Activated T-helper 17 cell treated with anti-CD3 and anti-CD28 coated beads, Interleukin-2, amount 50 U/mL, for 72 hours (primary cell): ENCODE data around the gene CHRNA7. TPM values are rescaled to one million over a fixed set of nuclear protein-coding genes. Genes with fewer than 3 reads are reported as not detected.

ENCODE experiments used
- ATAC-seq: fragments of 150-1000 bp; cut with Tn5 transposase; replicated peaks from 2 replicates; pipeline ENCODE4 v1.10.0; 2021; ENCODE audit warnings: mild to moderate bottlenecking, moderate library complexity
- H3K27ac Mint-ChIP-seq: one replicate; pipeline ENCODE4 v1.8.0; 2022; ENCODE audit warnings: mixed read lengths
- H3K27me3 Mint-ChIP-seq: one replicate; pipeline ENCODE4 v1.8.0; 2022; ENCODE audit warnings: mixed read lengths
- H3K36me3 Mint-ChIP-seq: one replicate; pipeline ENCODE4 v1.8.0; 2022; ENCODE audit warnings: low read depth, mild to moderate bottlenecking, mixed read lengths
- H3K4me1 Mint-ChIP-seq: one replicate; pipeline ENCODE4 v1.8.0; 2022; ENCODE audit warnings: mixed read lengths
- H3K4me3 Mint-ChIP-seq: one replicate; pipeline ENCODE4 v1.8.0; 2022; ENCODE audit warnings: mild to moderate bottlenecking, mixed read lengths
- H3K9me3 Mint-ChIP-seq: one replicate; pipeline ENCODE4 v1.8.0; 2022; ENCODE audit warnings: mixed read lengths
- total RNA-seq, 2 donors: library from RNA; stranded (reverse); gene quantifications; one replicate each; pipeline ENCODE4 v1.2.3, GENCODE V29; 2022

CHRNA7 gene
- total RNA-seq, result not detected

- no peaks in the 10 kb centered on the region for H3K9me3 Mint-ChIP-seq
- peak; percentile 39 for ATAC-seq
Measured at GRCh38 chr15:32029862-32030781, at the start of gene CHRNA7. CHRNA7 (plus strand) TSS chr15:32030515; CDS start chr15:32030595, 80 bp downstream.

GRCh38 chr15:31985607-31986006, 44.7 kb upstream of the CHRNA7 start:
- H3K9me3 Mint-ChIP-seq, result no peaks in the 10 kb centered on the region
- H3K27ac Mint-ChIP-seq, result peak overlapping the region; percentile 40
- ATAC-seq, result no peak
- no peak overlapping the region for H3K4me3 Mint-ChIP-seq
- peaks cover 18% of the 10 kb centered on the region for H3K27me3 Mint-ChIP-seq
- peaks cover 5% of the 10 kb centered on the region for H3K4me1 Mint-ChIP-seq
- H3K36me3 Mint-ChIP-seq, result no peaks in the 10 kb centered on the region

More at GRCh38 chr15:32029862-32030781, at the start of gene CHRNA7:
- no peak within 1 kb of the TSS for H3K27ac Mint-ChIP-seq
- H3K4me1 Mint-ChIP-seq, result no peaks in the 10 kb centered on the region
- H3K4me3 Mint-ChIP-seq, result peak within 1 kb of the TSS; percentile 47
- peaks cover 59% of the 10 kb centered on the region for H3K27me3 Mint-ChIP-seq
- no peaks in the 10 kb centered on the region for H3K36me3 Mint-ChIP-seq

DNA sequence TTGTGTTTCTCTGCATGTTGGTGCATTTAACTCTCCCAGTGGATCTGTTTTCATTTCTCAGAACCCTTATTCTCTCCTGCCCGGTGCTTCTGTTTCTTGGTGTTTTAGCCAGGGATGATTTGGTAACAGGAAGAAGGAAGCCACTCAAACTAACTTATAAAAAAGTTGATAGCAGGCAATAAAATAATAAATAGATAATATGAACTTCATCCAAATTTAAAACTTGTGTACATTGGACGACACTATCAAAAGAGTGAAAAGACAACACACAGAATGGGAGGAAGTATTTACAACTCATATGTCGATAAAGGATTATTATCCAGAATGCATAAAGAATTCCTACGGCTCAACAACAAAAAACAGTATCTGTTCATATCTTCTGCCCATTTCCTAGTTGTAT, 37.3 kb upstream of the CHRNA7 start:
- H3K27me3 Mint-ChIP-seq, result peaks cover 18% of the 10 kb centered on the region
- no peak overlapping the region for H3K4me3 Mint-ChIP-seq
- H3K27ac Mint-ChIP-seq, result no peak overlapping the region
- H3K36me3 Mint-ChIP-seq, result no peaks in the 10 kb centered on the region
- no peak for ATAC-seq
- no peaks in the 10 kb centered on the region for H3K4me1 Mint-ChIP-seq
- no peaks in the 10 kb centered on the region for H3K9me3 Mint-ChIP-seq

- Mint-ChIP-seq H3K4me1 (no peaks in the 10 kb centered on the region), H3K27me3 (peaks cover 24% of the 10 kb centered on the region), H3K4me3 (no peak overlapping the region), H3K36me3 (no peaks in the 10 kb centered on the region), H3K27ac (no peak overlapping the region), H3K9me3 (no peaks in the 10 kb centered on the region)
- ATAC-seq, result no peak
Measured at GRCh38 chr15:31997711-31998110, 32.6 kb upstream of the CHRNA7 start.

GRCh38 chr15:32003558-32003957, 26.8 kb upstream of the CHRNA7 start:
- ATAC-seq, result no peak

DNA sequence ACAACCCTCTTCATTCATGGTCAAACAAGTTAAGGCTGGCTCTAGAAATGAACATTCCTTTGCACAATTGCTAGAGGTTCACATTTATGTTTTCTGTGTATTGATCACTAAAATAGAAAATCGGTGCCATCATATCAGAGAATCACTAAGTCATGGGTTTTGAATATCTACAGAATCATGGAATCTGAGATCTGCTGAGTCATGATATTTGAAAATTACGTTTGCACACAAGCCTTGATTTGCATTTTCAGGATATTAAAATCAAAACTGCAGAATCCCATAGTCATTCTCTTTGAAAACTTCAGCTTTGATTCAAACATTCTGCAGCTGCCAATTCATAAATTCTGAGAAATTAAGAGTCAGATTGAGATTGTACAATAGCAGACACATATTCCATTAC, 26.1 kb upstream of the CHRNA7 start:
- H3K4me1 Mint-ChIP-seq, result no peaks in the 10 kb centered on the region
- no peak for ATAC-seq
- H3K4me3 Mint-ChIP-seq, result no peak overlapping the region
- no peaks in the 10 kb centered on the region for H3K36me3 Mint-ChIP-seq
- no peaks in the 10 kb centered on the region for H3K9me3 Mint-ChIP-seq
- H3K27me3 Mint-ChIP-seq, result peaks cover 31% of the 10 kb centered on the region
- no peak overlapping the region for H3K27ac Mint-ChIP-seq

More at GRCh38 chr15:32003558-32003957, 26.8 kb upstream of the CHRNA7 start:
- no peak overlapping the region for H3K27ac Mint-ChIP-seq
- no peak overlapping the region for H3K4me3 Mint-ChIP-seq
- no peaks in the 10 kb centered on the region for H3K36me3 Mint-ChIP-seq
- H3K9me3 Mint-ChIP-seq, result no peaks in the 10 kb centered on the region
- peaks cover 31% of the 10 kb centered on the region for H3K27me3 Mint-ChIP-seq
- H3K4me1 Mint-ChIP-seq, result no peaks in the 10 kb centered on the region

DNA sequence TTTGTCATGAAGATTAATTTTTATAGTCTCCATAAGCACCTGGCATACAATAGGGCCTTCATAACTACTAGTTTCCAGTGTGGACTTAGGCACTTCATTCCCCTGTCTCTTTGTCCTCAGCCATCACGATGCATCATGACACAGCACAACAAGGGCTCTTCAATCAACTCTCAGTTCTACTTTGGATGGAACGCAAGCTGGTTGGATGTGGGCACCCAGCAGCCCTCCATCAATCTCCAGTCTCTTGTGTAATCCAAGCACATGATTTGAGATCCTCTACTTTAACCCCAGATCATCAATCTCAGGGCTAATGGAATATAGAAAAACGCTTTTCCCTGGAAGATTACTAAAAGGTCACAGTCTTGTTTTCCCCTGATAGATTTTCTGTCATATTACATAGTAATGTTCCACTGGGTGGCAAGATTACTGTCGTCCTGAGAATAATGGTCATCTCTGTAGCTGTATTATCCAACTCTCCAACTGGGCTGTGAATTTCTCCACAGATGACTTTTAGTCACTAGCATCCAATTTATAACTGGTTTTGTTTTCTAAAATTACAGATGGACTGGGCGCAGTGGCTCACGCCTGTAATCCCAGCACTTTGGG, 22.9 kb upstream of the CHRNA7 start:
- Mint-ChIP-seq H3K4me1 (no peaks in the 10 kb centered on the region), H3K4me3 (no peak overlapping the region)

DNA sequence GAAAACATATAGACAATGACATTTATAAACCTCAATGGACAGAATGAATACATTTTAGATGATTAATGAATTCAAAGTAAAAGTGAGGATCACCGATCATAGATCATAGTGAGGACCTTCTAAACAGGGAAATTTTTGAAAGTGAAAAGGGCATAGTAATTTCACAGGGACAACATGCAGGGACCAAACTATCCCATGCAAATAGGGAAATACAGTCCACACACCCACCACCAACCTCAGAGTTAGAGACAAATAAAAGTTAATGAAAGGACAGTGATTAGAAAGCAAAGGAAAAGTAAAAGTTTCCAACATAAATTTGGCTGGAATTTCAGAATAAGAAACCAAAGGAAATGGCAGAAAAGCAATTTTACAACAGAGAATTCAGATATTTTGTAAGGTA, 15.4 kb upstream of the CHRNA7 start:
- Mint-ChIP-seq H3K36me3 (no peaks in the 10 kb centered on the region), H3K9me3 (no peaks in the 10 kb centered on the region), H3K4me3 (no peak overlapping the region), H3K27ac (no peak overlapping the region), H3K4me1 (no peaks in the 10 kb centered on the region), H3K27me3 (peaks cover 39% of the 10 kb centered on the region)
- ATAC-seq, result no peak

More for the DNA sequence above, 22.9 kb upstream of the CHRNA7 start:
- Mint-ChIP-seq H3K27me3 (peaks cover 23% of the 10 kb centered on the region), H3K9me3 (no peaks in the 10 kb centered on the region), H3K27ac (no peak overlapping the region), H3K36me3 (no peaks in the 10 kb centered on the region)
- ATAC-seq, result no peak

- Mint-ChIP-seq H3K36me3 (no peaks in the 10 kb centered on the region), H3K9me3 (no peaks in the 10 kb centered on the region), H3K4me1 (no peaks in the 10 kb centered on the region), H3K27ac (no peak overlapping the region), H3K4me3 (no peak overlapping the region), H3K27me3 (peaks cover 41% of the 10 kb centered on the region)
- no peak for ATAC-seq
Measured at GRCh38 chr15:32020156-32020555, 10.2 kb upstream of the CHRNA7 start.

DNA sequence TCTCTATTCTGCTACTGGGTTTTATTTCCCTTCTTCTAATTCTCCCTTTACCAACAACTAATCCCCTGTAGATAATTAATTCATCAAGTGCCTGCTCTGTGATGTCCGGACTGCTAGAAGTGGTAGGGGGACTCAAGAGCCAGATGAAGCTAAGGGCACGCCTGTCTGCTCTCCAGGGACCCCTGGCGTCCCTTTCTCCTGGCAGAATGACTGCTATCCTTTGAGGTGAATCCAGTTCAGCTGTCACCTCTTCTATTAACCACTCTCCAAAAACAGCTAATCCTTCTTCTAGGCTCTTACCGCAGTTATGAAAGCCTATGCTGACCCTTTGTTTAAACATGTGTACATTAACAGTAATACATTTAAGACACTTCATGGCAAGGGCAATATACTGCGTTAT, 1.4 kb upstream of the CHRNA7 start:
- ATAC-seq, result no peak
- no peaks in the 10 kb centered on the region for H3K36me3 Mint-ChIP-seq
- peaks cover 66% of the 10 kb centered on the region for H3K27me3 Mint-ChIP-seq
- H3K4me3 Mint-ChIP-seq, result no peak overlapping the region
- no peak overlapping the region for H3K27ac Mint-ChIP-seq
- H3K9me3 Mint-ChIP-seq, result no peaks in the 10 kb centered on the region
- H3K4me1 Mint-ChIP-seq, result no peaks in the 10 kb centered on the region

DNA sequence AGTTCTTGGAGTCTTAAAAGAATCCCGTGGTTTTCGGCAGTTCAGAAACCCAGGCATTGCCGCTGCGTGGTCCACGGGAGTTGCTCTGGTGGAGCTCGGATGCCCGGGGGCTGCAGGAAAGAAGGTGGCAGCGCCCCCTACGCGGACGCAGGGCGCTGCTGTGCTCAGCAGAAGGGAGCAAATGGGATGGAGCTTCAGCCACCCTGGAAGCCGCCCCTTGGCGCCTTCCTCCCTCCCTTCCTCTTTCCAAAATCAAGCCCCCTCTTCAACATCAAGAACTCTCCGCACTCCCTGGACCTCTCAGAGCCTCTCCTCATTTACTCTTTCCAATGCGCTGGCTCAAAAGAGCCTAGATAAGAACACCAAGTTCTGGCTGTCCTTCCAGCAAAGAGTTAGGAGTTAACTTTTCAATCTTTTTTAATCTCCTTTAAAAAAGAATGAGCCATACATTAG, 880 bp upstream of the CHRNA7 start:
- Mint-ChIP-seq H3K9me3 (no peaks in the 10 kb centered on the region), H3K36me3 (no peaks in the 10 kb centered on the region), H3K27me3 (peaks cover 63% of the 10 kb centered on the region), H3K27ac (no peak overlapping the region), H3K4me1 (no peaks in the 10 kb centered on the region), H3K4me3 (peak overlapping the region; percentile 43)
- no peak for ATAC-seq

GRCh38 chr15:32030795-32031194, 480 bp downstream of the CHRNA7 start:
- H3K27ac Mint-ChIP-seq, result no peak overlapping the region
- peaks cover 54% of the 10 kb centered on the region for H3K27me3 Mint-ChIP-seq
- H3K36me3 Mint-ChIP-seq, result no peaks in the 10 kb centered on the region
- no peaks in the 10 kb centered on the region for H3K9me3 Mint-ChIP-seq
- peak overlapping the region; percentile 47 for H3K4me3 Mint-ChIP-seq
- no peaks in the 10 kb centered on the region for H3K4me1 Mint-ChIP-seq
- no peak for ATAC-seq

- ATAC-seq, result no peak
- peaks cover 47% of the 10 kb centered on the region for H3K27me3 Mint-ChIP-seq
Measured at GRCh38 chr15:32033186-32033890, 3.0 kb downstream of the CHRNA7 start.

GRCh38 chr15:32034106-32034505, 3.8 kb downstream of the CHRNA7 start:
- no peak for ATAC-seq
- peaks cover 44% of the 10 kb centered on the region for H3K27me3 Mint-ChIP-seq
- no peaks in the 10 kb centered on the region for H3K36me3 Mint-ChIP-seq
- no peak overlapping the region for H3K27ac Mint-ChIP-seq
- no peak overlapping the region for H3K4me3 Mint-ChIP-seq
- H3K4me1 Mint-ChIP-seq, result no peaks in the 10 kb centered on the region
- H3K9me3 Mint-ChIP-seq, result no peaks in the 10 kb centered on the region

More at GRCh38 chr15:32033186-32033890, 3.0 kb downstream of the CHRNA7 start:
- no peaks in the 10 kb centered on the region for H3K9me3 Mint-ChIP-seq
- no peaks in the 10 kb centered on the region for H3K36me3 Mint-ChIP-seq
- no peak overlapping the region for H3K4me3 Mint-ChIP-seq
- no peaks in the 10 kb centered on the region for H3K4me1 Mint-ChIP-seq
- H3K27ac Mint-ChIP-seq, result no peak overlapping the region
